Measurements from ENCODE around the gene PCDHGA2.

The PCDHGA2 gene

DNA sequence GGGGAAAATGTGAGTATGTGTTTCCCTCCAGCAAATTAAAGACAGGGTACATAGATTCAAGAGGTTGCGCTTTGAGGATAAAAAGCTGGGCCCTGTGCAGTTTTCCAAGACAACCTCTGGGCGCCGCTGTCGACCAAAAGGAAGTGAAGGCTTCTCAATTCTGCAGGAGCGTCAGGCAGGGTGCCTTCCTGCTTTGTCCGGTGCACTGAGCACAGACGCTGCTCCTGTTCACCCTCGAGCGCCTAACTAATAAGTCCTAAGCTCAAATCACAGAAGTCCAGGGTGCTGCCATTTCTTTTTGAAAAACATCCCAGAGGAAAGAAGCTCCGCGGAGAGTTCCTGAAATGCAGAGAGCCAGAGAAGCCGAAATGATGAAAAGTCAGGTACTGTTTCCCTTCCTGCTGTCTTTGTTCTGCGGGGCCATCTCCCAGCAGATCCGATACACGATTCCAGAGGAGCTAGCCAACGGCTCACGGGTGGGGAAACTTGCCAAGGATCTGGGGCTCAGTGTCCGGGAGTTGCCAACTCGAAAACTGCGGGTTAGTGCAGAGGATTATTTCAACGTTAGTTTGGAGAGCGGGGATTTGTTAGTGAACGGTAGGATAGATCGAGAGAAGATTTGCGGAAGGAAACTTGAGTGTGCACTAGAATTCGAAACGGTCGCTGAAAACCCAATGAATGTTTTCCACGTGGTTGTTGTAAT lies 11.5 kb downstream of the PCDHGA2 start, which contains the start of gene PCDHGB1:
Gene PCDHGB1 (plus strand): TSS at position 183 of the 703 bp plus-strand sequence. CDS start 162 bp downstream, at position 345.
- TF ChIP-seq ESRRG (CRISPR knock-in tag; IDR thresholded peaks at IDR 0.05) = no peak
- no peak for TF ChIP-seq ZNF565 (CRISPR knock-in tag; conservative IDR thresholded peaks at IDR 0.05; ENCODE audit: low read depth)
- TF ChIP-seq ZNF8 (CRISPR knock-in tag; IDR thresholded peaks at IDR 0.05) = no peak
- no peak for TF ChIP-seq ZNF70 (CRISPR knock-in tag; IDR thresholded peaks at IDR 0.05)
- no peak for TF ChIP-seq ISL1 (CRISPR knock-in tag; IDR thresholded peaks at IDR 0.05)
- no peak for TF ChIP-seq SNAI2 (CRISPR knock-in tag; IDR thresholded peaks at IDR 0.05)
- no peak for TF ChIP-seq BACH2 (CRISPR knock-in tag; IDR thresholded peaks at IDR 0.05; ENCODE audit: borderline replicate concordance)
- TF ChIP-seq, protein P1, sequence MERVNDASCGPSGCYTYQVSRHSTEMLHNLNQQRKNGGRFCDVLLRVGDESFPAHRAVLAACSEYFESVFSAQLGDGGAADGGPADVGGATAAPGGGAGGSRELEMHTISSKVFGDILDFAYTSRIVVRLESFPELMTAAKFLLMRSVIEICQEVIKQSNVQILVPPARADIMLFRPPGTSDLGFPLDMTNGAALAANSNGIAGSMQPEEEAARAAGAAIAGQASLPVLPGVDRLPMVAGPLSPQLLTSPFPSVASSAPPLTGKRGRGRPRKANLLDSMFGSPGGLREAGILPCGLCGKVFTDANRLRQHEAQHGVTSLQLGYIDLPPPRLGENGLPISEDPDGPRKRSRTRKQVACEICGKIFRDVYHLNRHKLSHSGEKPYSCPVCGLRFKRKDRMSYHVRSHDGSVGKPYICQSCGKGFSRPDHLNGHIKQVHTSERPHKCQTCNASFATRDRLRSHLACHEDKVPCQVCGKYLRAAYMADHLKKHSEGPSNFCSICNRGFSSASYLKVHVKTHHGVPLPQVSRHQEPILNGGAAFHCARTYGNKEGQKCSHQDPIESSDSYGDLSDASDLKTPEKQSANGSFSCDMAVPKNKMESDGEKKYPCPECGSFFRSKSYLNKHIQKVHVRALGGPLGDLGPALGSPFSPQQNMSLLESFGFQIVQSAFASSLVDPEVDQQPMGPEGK (CRISPR knock-in tag; IDR thresholded peaks at IDR 0.05; ENCODE audit: borderline replicate concordance) = no peak
- TF ChIP-seq OSR1 (CRISPR knock-in tag; IDR thresholded peaks at IDR 0.05) = no peak
- peak; percentile 27; the same call in 1 of the 3 replicates for ATAC-seq

DNA sequence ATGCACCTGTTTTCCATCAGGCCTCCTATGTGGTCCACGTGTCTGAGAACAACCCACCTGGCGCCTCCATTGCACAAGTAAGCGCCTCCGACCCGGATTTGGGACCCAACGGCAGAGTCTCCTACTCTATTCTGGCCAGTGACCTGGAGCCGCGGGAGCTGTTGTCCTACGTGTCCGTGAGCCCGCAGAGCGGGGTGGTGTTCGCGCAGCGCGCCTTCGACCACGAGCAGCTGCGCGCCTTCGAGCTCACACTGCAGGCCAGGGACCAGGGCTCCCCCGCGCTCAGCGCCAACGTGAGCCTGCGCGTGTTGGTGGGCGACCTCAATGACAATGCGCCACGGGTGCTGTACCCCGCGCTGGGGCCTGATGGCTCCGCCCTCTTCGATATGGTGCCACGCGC lies 13.0 kb downstream of the PCDHGA2 start:
- no peak for ATAC-seq
- TF ChIP-seq OSR1 (CRISPR knock-in tag; IDR thresholded peaks at IDR 0.05) (no peak), TCF4 (CRISPR knock-in tag; IDR thresholded peaks at IDR 0.05; ENCODE audit: borderline replicate concordance) (no peak)

DNA sequence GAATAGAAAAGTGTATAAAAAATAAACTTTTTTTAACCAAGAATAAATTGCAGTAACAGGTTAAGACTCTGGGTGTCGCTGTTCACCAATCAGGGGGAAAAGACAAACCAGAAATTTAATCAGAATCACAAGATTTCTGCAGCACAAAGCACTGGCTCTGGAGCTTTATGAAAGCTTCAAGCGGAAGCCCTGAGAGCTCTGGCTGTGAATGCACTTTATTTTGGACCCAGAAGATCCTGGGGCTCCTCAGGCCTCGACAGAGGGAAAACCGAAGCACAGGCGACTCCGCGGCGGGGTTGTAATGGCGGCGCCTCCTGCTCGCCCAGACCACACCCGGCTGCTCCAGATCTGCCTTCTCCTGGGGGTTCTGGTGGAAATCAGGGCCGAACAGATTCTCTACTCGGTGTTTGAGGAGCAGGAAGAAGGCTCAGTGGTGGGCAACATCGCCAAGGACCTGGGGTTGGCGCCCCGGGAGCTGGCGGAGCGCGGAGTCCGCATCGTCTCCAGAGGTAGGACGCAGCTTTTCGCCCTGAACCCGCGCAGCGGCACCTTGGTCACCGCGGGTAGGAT lies 16.4 kb downstream of the PCDHGA2 start, which contains the start of gene PCDHGA4:
Gene PCDHGA4 (plus strand): TSS at position 122 of the 570 bp plus-strand sequence. CDS start 87 bp downstream, at position 209.
- TF ChIP-seq BACH2 (CRISPR knock-in tag; IDR thresholded peaks at IDR 0.05; ENCODE audit: borderline replicate concordance) = no peak
- TF ChIP-seq, protein P2, sequence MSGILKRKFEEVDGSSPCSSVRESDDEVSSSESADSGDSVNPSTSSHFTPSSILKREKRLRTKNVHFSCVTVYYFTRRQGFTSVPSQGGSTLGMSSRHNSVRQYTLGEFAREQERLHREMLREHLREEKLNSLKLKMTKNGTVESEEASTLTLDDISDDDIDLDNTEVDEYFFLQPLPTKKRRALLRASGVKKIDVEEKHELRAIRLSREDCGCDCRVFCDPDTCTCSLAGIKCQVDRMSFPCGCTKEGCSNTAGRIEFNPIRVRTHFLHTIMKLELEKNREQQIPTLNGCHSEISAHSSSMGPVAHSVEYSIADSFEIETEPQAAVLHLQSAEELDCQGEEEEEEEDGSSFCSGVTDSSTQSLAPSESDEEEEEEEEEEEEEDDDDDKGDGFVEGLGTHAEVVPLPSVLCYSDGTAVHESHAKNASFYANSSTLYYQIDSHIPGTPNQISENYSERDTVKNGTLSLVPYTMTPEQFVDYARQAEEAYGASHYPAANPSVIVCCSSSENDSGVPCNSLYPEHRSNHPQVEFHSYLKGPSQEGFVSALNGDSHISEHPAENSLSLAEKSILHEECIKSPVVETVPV (CRISPR knock-in tag; IDR thresholded peaks at IDR 0.05) = no peak
- no peak for TF ChIP-seq RARB (CRISPR knock-in tag; IDR thresholded peaks at IDR 0.05)
- TF ChIP-seq, protein P3, sequence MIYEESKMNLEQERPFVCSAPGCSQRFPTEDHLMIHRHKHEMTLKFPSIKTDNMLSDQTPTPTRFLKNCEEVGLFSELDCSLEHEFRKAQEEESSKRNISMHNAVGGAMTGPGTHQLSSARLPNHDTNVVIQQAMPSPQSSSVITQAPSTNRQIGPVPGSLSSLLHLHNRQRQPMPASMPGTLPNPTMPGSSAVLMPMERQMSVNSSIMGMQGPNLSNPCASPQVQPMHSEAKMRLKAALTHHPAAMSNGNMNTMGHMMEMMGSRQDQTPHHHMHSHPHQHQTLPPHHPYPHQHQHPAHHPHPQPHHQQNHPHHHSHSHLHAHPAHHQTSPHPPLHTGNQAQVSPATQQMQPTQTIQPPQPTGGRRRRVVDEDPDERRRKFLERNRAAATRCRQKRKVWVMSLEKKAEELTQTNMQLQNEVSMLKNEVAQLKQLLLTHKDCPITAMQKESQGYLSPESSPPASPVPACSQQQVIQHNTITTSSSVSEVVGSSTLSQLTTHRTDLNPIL (CRISPR knock-in tag; IDR thresholded peaks at IDR 0.05; ENCODE audit: low read depth) = no peak
- TF ChIP-seq ISL1 (CRISPR knock-in tag; IDR thresholded peaks at IDR 0.05) = no peak
- TF ChIP-seq ZC3H10 (CRISPR knock-in tag; IDR thresholded peaks at IDR 0.05) = no peak
- TF ChIP-seq CSDC2 (CRISPR knock-in tag; IDR thresholded peaks at IDR 0.05) = no peak
- TF ChIP-seq, protein P4, sequence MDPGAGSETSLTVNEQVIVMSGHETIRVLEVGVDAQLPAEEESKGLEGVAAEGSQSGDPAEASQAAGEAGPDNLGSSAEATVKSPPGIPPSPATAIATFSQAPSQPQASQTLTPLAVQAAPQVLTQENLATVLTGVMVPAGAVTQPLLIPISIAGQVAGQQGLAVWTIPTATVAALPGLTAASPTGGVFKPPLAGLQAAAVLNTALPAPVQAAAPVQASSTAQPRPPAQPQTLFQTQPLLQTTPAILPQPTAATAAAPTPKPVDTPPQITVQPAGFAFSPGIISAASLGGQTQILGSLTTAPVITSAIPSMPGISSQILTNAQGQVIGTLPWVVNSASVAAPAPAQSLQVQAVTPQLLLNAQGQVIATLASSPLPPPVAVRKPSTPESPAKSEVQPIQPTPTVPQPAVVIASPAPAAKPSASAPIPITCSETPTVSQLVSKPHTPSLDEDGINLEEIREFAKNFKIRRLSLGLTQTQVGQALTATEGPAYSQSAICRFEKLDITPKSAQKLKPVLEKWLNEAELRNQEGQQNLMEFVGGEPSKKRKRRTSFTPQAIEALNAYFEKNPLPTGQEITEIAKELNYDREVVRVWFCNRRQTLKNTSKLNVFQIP (CRISPR knock-in tag; IDR thresholded peaks at IDR 0.05; ENCODE audit: borderline replicate concordance, low read depth) = no peak
- no peak for TF ChIP-seq TOX (CRISPR knock-in tag; IDR thresholded peaks at IDR 0.05; ENCODE audit: borderline replicate concordance)
- no peak for TF ChIP-seq TCF4 (CRISPR knock-in tag; IDR thresholded peaks at IDR 0.05; ENCODE audit: borderline replicate concordance)
- no peak for TF ChIP-seq ESRRG (CRISPR knock-in tag; IDR thresholded peaks at IDR 0.05)
- no peak for ATAC-seq

DNA sequence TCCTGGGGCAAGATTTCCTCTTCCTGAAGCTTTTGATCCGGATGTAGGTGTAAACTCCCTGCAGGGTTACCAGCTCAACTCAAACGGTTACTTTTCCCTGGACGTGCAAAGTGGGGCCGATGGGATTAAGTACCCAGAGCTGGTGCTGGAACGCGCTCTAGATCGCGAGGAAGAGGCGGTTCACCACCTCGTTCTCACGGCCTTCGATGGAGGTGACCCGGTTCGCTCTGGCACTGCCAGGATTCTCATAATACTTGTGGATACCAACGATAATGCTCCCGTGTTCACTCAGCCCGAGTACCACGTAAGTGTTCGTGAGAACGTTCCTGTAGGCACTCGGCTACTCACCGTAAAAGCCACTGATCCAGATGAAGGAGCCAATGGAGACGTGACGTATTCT lies 17.1 kb downstream of the PCDHGA2 start:
- TF ChIP-seq BACH2 (CRISPR knock-in tag; IDR thresholded peaks at IDR 0.05; ENCODE audit: borderline replicate concordance) = no peak
- TF ChIP-seq ARNTL (CRISPR knock-in tag; IDR thresholded peaks at IDR 0.05; ENCODE audit: borderline replicate concordance, low read depth) = no peak
- no peak for TF ChIP-seq ZNF8 (CRISPR knock-in tag; IDR thresholded peaks at IDR 0.05)
- TF ChIP-seq, protein P1 (CRISPR knock-in tag; IDR thresholded peaks at IDR 0.05; ENCODE audit: borderline replicate concordance) = no peak
- no peak for TF ChIP-seq ESRRG (CRISPR knock-in tag; IDR thresholded peaks at IDR 0.05)
- TF ChIP-seq SNAI2 (CRISPR knock-in tag; IDR thresholded peaks at IDR 0.05) = no peak
- TF ChIP-seq ZNF565 (CRISPR knock-in tag; conservative IDR thresholded peaks at IDR 0.05; ENCODE audit: low read depth) = no peak
- TF ChIP-seq, protein P2 (CRISPR knock-in tag; IDR thresholded peaks at IDR 0.05) = no peak
- TF ChIP-seq, protein P4 (CRISPR knock-in tag; IDR thresholded peaks at IDR 0.05; ENCODE audit: borderline replicate concordance, low read depth) = no peak
- TF ChIP-seq ZFP30 (CRISPR knock-in tag; IDR thresholded peaks at IDR 0.05) = no peak
- TF ChIP-seq ZC3H10 (CRISPR knock-in tag; IDR thresholded peaks at IDR 0.05) = no peak
- TF ChIP-seq ZFP3 (CRISPR knock-in tag; IDR thresholded peaks at IDR 0.05) = no peak
- no peak for TF ChIP-seq RARB (CRISPR knock-in tag; IDR thresholded peaks at IDR 0.05)
- no peak for ATAC-seq
